GM12878 (cell line): ENCODE results near the gene ANGPTL2. TPM values are rescaled to one million over a fixed set of nuclear protein-coding genes. Genes with fewer than 3 reads are reported as not detected.

ENCODE experiments used
- ATAC-seq: fragments of 200-7000 bp; cut with Tn5 transposase; 3 replicates; pipeline ENCODE4 v1.9.1; 2020; ENCODE audit warnings: mild to moderate bottlenecking, moderate library complexity
- BruUV-seq: library from RNA; stranded (reverse); fragments of 400-500 nt; replicated peaks from 2 replicates; lab custom pipeline; 2021; lab: Mats Ljungman, UMichigan
- CTCF ChIA-PET: fragments of 300-600 bp; sonication (Branson Sonifier 250); formaldehyde crosslinking; extraction: SDS; loops from one replicate; lab custom pipeline; 2021; ENCODE audit warnings: inconsistent platforms; lab: Yijun Ruan, JAX
- POLR2A ChIA-PET: fragments of 350-600 bp; formaldehyde crosslinking; extraction: SDS; loops from one replicate; lab custom pipeline; 2021; ENCODE audit warnings: inconsistent platforms; lab: Charles Lee
- RAD21 ChIA-PET: fragments of 300-600 bp; sonication (Branson Sonifier 250); formaldehyde crosslinking; loops from one replicate; lab custom pipeline; 2023; ENCODE audit warnings: antibody characterized with exemption; ENCODE audit not compliant: unreplicated experiment; lab: Charles Lee
- SMC1A ChIA-PET: fragments of 300-600 bp; sonication (Branson Sonifier 250); formaldehyde crosslinking; loops from one replicate; lab custom pipeline; 2023; ENCODE audit not compliant: unreplicated experiment, uncharacterized antibody; lab: Charles Lee
- DNase-seq: peaks from one replicate; pipeline ENCODE4 v3.0.0-alpha.2; 2011; ENCODE audit warnings: low read depth, low spot score
- FAIRE-seq: peaks from 3 replicates; lab custom pipeline; 2011; peaks lifted over from hg19 to GRCh38; lab: Jason Lieb, UNC
- H2AFZ ChIP-seq: 2 replicates; pipeline ENCODE4 v1.6.0; 2011; ENCODE audit warnings: low read depth, low read length, control low read depth; ENCODE audit not compliant: control insufficient read depth
- H3K27ac ChIP-seq: 2 replicates; pipeline ENCODE4 v1.5.1; 2011; ENCODE audit warnings: control low read depth; ENCODE audit not compliant: control insufficient read depth, insufficient read depth
- H3K27me3 ChIP-seq, 2 experiments: replicated peaks in 1 of 2; 2 replicates each; pipeline versions ENCODE4 v1.6.0 to v1.6.1; 2011; ENCODE audit warnings: low read length in 1 of 2; ENCODE audit not compliant: control insufficient read depth in 2 of 2, insufficient read depth in 2 of 2
- H3K36me3 ChIP-seq, 2 experiments: 2 replicates each; pipeline ENCODE4 v1.5.1; 2011; ENCODE audit warnings: low read length in 1 of 2; ENCODE audit not compliant: control insufficient read depth in 2 of 2, insufficient read depth in 2 of 2
- H3K4me1 ChIP-seq: 2 replicates; pipeline ENCODE4 v1.6.1; 2011; ENCODE audit warnings: mild to moderate bottlenecking, low read length, moderate library complexity, mixed read lengths; ENCODE audit not compliant: control insufficient read depth, insufficient read depth
- H3K4me2 ChIP-seq: 2 replicates; pipeline ENCODE4 v1.6.0; 2011; ENCODE audit warnings: control low read depth; ENCODE audit not compliant: control insufficient read depth, insufficient read depth
- H3K4me3 ChIP-seq: fragments of 200-600 bp; sonication (generic); 2 replicates; pipeline ENCODE4 v1.5.1; 2016
- H3K79me2 ChIP-seq: 2 replicates; pipeline ENCODE4 v1.6.0; 2011; ENCODE audit warnings: low read length; ENCODE audit not compliant: control insufficient read depth, insufficient read depth
- H3K9ac ChIP-seq: 2 replicates; pipeline ENCODE4 v1.8.0; 2011; ENCODE audit warnings: low read length, control low read depth, mixed read lengths; ENCODE audit not compliant: control insufficient read depth, insufficient read depth
- H3K9me3 ChIP-seq: replicated peaks from 3 replicates; pipeline ENCODE4 v1.5.1; 2011; ENCODE audit warnings: mild to moderate bottlenecking, low read length; ENCODE audit not compliant: control insufficient read depth, insufficient read depth
- H4K20me1 ChIP-seq: 2 replicates; pipeline ENCODE4 v1.6.0; 2011; ENCODE audit not compliant: control insufficient read depth, insufficient read depth
- EED ChIP-seq: sonication (generic); IDR thresholded peaks from 2 replicates; pipeline ENCODE4 v1.6.1; 2016; ENCODE audit warnings: antibody characterized with exemption, low read depth
- HCFC1 ChIP-seq: fragments of 150-350 bp; IDR thresholded peaks from 2 replicates; pipeline ENCODE4 v1.6.1; 2014; ENCODE audit warnings: low read length
- NBN ChIP-seq: fragments of 450-650 bp; IDR thresholded peaks from 2 replicates; pipeline ENCODE4 v1.6.1; 2016
- PAX5 ChIP-seq: IDR thresholded peaks from 2 replicates; pipeline ENCODE4 v1.6.1; 2011; ENCODE audit warnings: low read depth, low read length, borderline replicate concordance
- POLR2A ChIP-seq: IDR thresholded peaks from 2 replicates; pipeline ENCODE4 v1.6.1; 2011; ENCODE audit warnings: low read depth, mild to moderate bottlenecking, low read length
- TCF12 ChIP-seq: IDR thresholded peaks from 2 replicates; pipeline ENCODE4 v1.6.1; 2011; ENCODE audit warnings: low read depth, mild to moderate bottlenecking, low read length
- WRNIP1 ChIP-seq: IDR thresholded peaks from 2 replicates; pipeline ENCODE4 v1.6.1; 2011; ENCODE audit warnings: low read depth, low read length, improper control_type of control experiment, borderline replicate concordance
- ZZZ3 ChIP-seq: IDR thresholded peaks from 2 replicates; pipeline ENCODE4 v1.6.1; 2011; ENCODE audit warnings: low read depth; ENCODE audit not compliant: control insufficient read depth, insufficient read length
- WGBS: methylation state at CpG from one replicate; pipeline ENCODE4 v1.1.6; 2016; ENCODE audit warnings: low lambda C conversion rate; ENCODE audit not compliant: insufficient replicate concordance, insufficient coverage; ENCODE audit errors: missing lambda C conversion rate; 5-methylcytosine and 5-hydroxymethylcytosine counted together
- in situ Hi-C: fragments of 300-500 bp; cut with MboI; formaldehyde crosslinking; loops from 9 replicates; pipeline ENCODE4 v1.14.3; 2018; ENCODE audit warnings: mixed read lengths
- intact Hi-C: fragments of 100-400 bp; cut with micrococcal nuclease; formaldehyde crosslinking; loops from one replicate; pipeline ENCODE4 v1.14.2; 2022; ENCODE audit not compliant: unreplicated experiment
- polyA plus RNA-seq, 11 experiments: library from polyadenylated mRNA; depleted of rRNA in 4 of 11; unstranded in 6 of 11; stranded (reverse) in 5 of 11; fragments of >200 nt; fragmentation: Nextera tagmentation in 4 of 11; fragmentation: Illumina TruSeq in 1 of 11; extraction: Ambion mirVana in 4 of 11; extraction: Trizol in 1 of 11; gene quantifications; 1 replicate in 1 of 11; 2 replicates in 10 of 11; pipeline versions ENCODE4 v1.2.1 to v1.2.3, GENCODE V29; 2011 to 2016; ENCODE audit warnings: inconsistent platforms in 2 of 11, missing spikeins in 2 of 11, low read depth in 1 of 11
- total RNA-seq, 4 experiments: library from RNA; depleted of rRNA in 3 of 4; stranded (reverse); fragments of >200 nt in 3 of 4; fragmentation: Illumina TruSeq in 1 of 4; extraction: Trizol in 1 of 4; gene quantifications; 2 replicates each; pipeline versions ENCODE4 v1.2.1 to v1.2.3, GENCODE V29; 2013 to 2021
- TF ChIP-seq, protein P1 (sequence below): IDR thresholded peaks from 2 replicates; pipeline ENCODE4 v1.6.1; 2012; ENCODE audit warnings: low read depth, low read length, improper control_type of control experiment
- TF ChIP-seq, protein P2 (sequence below): fragments of 450-650 bp; conservative IDR thresholded peaks from 2 replicates; pipeline ENCODE4 v1.6.1; 2017; ENCODE audit warnings: mild to moderate bottlenecking, moderate library complexity

ANGPTL2 gene
- total and polyA plus RNA-seq, 10 of the 15 experiments (the other 5 are each of a cell fraction or from before 2014, with no cell fraction given) = 0.13 to 2.6 (median 0.82) TPM; not detected in 1

DNA sequence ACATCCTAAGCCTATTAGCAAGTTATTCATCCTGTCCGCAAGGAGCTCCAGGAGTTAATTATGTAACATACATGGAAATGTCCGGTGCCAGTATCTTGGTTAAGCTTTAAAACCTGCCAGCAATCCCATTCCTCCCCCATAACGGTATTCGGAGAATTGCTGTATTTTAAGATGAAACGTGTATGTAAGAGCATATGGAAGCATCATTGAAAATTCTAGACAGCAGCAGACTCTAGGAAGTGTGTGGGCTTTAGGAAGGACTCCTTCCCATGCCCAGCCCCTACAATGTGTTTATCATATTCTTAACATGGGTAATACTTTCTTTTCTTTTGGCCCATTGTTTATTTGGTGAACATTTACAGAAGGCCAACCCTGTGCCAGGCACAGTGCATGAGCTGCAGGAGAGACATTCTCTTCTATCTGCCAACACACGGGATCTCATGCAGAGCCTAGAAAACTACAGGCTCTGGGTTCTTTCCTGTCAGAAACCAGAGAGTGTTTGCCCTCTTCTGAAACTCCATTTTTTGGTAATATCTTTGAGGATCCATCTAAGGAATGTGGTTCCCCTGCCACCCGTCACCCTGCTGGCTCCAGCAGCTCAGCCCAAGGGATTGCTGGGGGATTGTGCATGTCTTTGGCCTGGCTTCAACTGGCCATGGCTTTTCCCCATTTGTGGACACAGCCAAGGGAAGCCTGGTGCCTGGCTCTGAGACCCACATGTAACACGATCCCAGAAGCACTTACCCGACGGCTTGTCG, 15.1 kb downstream of the ANGPTL2 start (continued):
- no peak for TF ChIP-seq ZZZ3
- no peak for TF ChIP-seq PAX5
- TF ChIP-seq, protein P1, sequence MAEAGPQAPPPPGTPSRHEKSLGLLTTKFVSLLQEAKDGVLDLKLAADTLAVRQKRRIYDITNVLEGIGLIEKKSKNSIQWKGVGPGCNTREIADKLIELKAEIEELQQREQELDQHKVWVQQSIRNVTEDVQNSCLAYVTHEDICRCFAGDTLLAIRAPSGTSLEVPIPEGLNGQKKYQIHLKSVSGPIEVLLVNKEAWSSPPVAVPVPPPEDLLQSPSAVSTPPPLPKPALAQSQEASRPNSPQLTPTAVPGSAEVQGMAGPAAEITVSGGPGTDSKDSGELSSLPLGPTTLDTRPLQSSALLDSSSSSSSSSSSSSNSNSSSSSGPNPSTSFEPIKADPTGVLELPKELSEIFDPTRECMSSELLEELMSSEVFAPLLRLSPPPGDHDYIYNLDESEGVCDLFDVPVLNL = no peak
- TF ChIP-seq, protein P2, sequence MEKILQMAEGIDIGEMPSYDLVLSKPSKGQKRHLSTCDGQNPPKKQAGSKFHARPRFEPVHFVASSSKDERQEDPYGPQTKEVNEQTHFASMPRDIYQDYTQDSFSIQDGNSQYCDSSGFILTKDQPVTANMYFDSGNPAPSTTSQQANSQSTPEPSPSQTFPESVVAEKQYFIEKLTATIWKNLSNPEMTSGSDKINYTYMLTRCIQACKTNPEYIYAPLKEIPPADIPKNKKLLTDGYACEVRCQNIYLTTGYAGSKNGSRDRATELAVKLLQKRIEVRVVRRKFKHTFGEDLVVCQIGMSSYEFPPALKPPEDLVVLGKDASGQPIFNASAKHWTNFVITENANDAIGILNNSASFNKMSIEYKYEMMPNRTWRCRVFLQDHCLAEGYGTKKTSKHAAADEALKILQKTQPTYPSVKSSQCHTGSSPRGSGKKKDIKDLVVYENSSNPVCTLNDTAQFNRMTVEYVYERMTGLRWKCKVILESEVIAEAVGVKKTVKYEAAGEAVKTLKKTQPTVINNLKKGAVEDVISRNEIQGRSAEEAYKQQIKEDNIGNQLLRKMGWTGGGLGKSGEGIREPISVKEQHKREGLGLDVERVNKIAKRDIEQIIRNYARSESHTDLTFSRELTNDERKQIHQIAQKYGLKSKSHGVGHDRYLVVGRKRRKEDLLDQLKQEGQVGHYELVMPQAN = no peak
- TF ChIP-seq, all 136 proteins: peak for 0

- FAIRE-seq = no peak
- RAD21 ChIA-PET = interaction anchor here (1.2 kb wide), 1 partner anchor 159 kb away, joined by 3 read pairs; no protein-coding TSS in a partner anchor
- in situ Hi-C loops (no loop called here), intact Hi-C loops (no loop called here)
- POLR2A ChIA-PET = interaction anchor here (0.5 kb wide), 1 partner anchor 85 kb away, joined by 4 read pairs; no protein-coding TSS in a partner anchor
- ATAC-seq = no peak
- no peaks in the 10 kb centered on the region for H3K4me1 ChIP-seq
- SMC1A ChIA-PET = interaction anchor here (1.5 kb wide), 1 partner anchor 9 kb away, joined by 7 read pairs; no protein-coding TSS in a partner anchor
- H3K4me3 ChIP-seq = no peak overlapping the region
- no peak overlapping the region for H2AFZ ChIP-seq
- WGBS = 57% methylated on average over 4 of the region's 4 CpGs
- no peaks in the 10 kb centered on the region for H4K20me1 ChIP-seq
- no peaks in the 10 kb centered on the region for H3K9me3 ChIP-seq
- H3K4me2 ChIP-seq = no peak overlapping the region
- H3K36me3 ChIP-seq = no peaks in the 10 kb centered on the region; a peak in 1 of 4 replicates
- no peak overlapping the region for H3K9ac ChIP-seq
- no peaks in the 10 kb centered on the region for H3K27me3 ChIP-seq
- no peak overlapping the region for H3K27ac ChIP-seq
- no peak for DNase-seq
- H3K79me2 ChIP-seq = no peaks in the 10 kb centered on the region
- TF ChIP-seq WRNIP1 (no peak), NBN (no peak), POLR2A (no peak), TCF12 (no peak), HCFC1 (no peak), EED (no peak)
- TF ChIP-seq, all 136 proteins: peak for 0
- no TSS peak for BruUV-seq
- CTCF ChIA-PET = interaction anchor here (0.6 to 1.1 kb wide), 3 partner anchors 13 to 108 kb away, joined by 3 read pairs; partner anchors contain the start of gene ANGPTL2
Observed at GRCh38 chr9:127106466-127106855, 16.0 kb downstream of the ANGPTL2 start.
